ENCODE measurements around the gene ATPAF1.

ATPAF1 gene

GRCh38 chr1:46639547-46639946, 28.6 kb downstream of the ATPAF1 start:
- no peak overlapping the region for H3K27ac ChIP-seq
- peaks cover 12% of the 10 kb centered on the region for H3K4me1 ChIP-seq
- H3K27me3 ChIP-seq, result no peaks in the 10 kb centered on the region
- no peaks in the 10 kb centered on the region for H4K20me1 ChIP-seq
- H3K4me3 ChIP-seq, result no peak overlapping the region
- no peak for TF ChIP-seq Cebpa-rat (IDR thresholded peaks at IDR 0.05)
- no peak overlapping the region for H3K9ac ChIP-seq
- no peak overlapping the region for H3K4me2 ChIP-seq
- H3K36me3 ChIP-seq, result peaks cover 39% of the 10 kb centered on the region
- H3K9me3 ChIP-seq, result no peaks in the 10 kb centered on the region

DNA sequence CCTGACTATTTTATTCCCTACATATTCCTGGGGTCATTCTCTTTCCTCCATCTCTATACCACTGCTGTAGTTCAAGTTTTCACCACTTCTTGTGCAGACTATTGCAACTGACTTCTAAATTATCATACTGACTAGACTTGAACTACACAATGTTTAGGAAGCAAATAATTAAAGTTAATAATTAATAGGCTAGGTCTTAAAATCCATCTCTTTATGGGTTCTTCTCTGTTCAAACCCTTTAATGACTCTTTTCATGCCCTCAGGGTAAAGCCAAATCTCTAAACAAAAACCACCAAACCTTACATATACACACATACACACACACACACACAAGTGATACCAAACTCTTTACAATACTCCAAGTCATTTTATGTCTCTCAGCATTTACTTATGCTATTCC, 29.2 kb downstream of the ATPAF1 start:
- H3K4me3 ChIP-seq, result no peak overlapping the region
- no peaks in the 10 kb centered on the region for H3K27me3 ChIP-seq
- no peak overlapping the region for H3K27ac ChIP-seq
- TF ChIP-seq Cebpa-rat (IDR thresholded peaks at IDR 0.05), result no peak
- H3K9me3 ChIP-seq, result no peaks in the 10 kb centered on the region
- no peaks in the 10 kb centered on the region for H4K20me1 ChIP-seq
- H3K9ac ChIP-seq, result no peak overlapping the region
- H3K36me3 ChIP-seq, result peaks cover 45% of the 10 kb centered on the region
- H3K4me2 ChIP-seq, result no peak overlapping the region
- peaks cover 10% of the 10 kb centered on the region for H3K4me1 ChIP-seq

DNA sequence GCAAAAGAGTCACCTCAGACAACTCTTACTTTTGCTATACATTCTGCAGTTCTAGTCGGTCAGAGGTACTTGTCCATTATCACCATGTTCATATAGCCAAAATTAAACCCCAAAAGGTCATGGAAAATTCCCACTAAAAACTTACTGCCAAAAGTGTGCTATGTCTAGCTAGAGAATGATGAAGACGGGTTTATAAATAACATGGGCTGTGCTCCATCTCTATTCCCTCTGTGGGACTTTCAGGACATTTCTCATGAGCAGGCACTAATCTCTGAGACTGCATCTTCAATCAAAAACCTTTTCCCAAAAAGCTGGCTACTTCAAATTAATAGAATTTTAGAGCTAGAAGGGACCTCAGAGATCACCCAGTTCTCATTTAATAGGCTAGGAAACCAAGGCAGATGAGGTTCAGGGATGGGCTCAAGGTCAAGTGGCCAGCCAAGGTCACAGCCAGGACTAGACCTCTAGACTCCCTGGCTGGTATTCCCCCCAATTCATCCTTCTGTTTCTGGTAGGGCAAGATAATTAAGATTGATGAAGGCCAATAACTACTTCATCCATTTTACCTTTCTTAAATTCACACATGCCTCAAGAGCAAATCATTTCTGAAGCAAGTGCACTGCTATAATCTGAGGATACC, 30.6 kb downstream of the ATPAF1 start:
- no peaks in the 10 kb centered on the region for H3K4me1 ChIP-seq
- no peak overlapping the region for H3K4me2 ChIP-seq
- H3K36me3 ChIP-seq, result peaks cover 57% of the 10 kb centered on the region
- H4K20me1 ChIP-seq, result no peaks in the 10 kb centered on the region
- no peak for TF ChIP-seq Cebpa-rat (IDR thresholded peaks at IDR 0.05)
- H3K27me3 ChIP-seq, result no peaks in the 10 kb centered on the region
- no peak overlapping the region for H3K4me3 ChIP-seq
- H3K27ac ChIP-seq, result no peak overlapping the region
- no peak overlapping the region for H3K9ac ChIP-seq
- H3K9me3 ChIP-seq, result no peaks in the 10 kb centered on the region

DNA sequence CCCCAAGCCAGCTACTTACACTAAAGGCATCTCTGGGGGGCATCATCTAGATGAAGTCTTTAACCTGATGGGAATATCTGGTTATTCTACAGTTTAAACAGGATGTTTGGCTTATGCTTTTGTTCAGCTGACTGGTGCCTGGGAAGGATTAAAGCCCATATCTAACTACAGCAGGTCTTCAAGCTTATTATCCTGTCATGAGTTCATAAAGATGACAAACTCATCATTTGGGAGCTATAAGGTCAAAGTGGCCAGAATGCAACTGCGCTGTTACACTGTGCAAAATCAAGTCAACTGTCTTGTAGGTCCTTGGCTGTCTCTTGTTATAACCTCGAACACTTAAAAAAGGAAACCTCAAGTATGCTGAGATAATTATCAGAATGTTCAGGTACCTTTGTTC, 33.0 kb downstream of the ATPAF1 start:
- H3K36me3 ChIP-seq, result peaks cover 70% of the 10 kb centered on the region
- no peak overlapping the region for H3K4me2 ChIP-seq
- no peaks in the 10 kb centered on the region for H3K4me1 ChIP-seq

DNA sequence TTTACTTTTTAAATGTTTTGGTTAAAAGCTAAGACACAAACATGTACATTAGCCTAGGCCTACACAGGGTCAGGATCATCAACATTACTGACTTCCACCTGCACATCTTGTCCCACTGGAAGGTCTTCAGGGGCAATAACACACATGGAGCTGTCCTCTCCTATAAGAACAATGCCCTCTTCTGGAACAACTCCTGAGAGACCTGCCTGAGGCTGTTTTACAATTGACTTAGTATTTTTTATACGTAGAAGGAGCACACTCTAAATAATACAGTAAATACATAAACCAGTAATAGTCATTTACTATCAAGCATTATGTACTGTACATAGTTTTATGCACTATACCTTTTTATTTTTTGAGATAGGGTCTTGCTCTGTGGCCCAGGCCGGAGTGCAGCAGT, 37.4 kb downstream of the ATPAF1 start:
- Histone ChIP-seq H3K27ac (no peak overlapping the region), H3K36me3 (peaks cover 49% of the 10 kb centered on the region)

More for the DNA sequence above, 33.0 kb downstream of the ATPAF1 start:
- no peak for TF ChIP-seq Cebpa-rat (IDR thresholded peaks at IDR 0.05)
- Histone ChIP-seq H3K4me3 (no peak overlapping the region), H4K20me1 (no peaks in the 10 kb centered on the region), H3K27ac (no peak overlapping the region), H3K9ac (no peak overlapping the region), H3K27me3 (no peaks in the 10 kb centered on the region), H3K9me3 (no peaks in the 10 kb centered on the region)

GRCh38 chr1:46623743-46624644, 44.2 kb downstream of the ATPAF1 start:
- Histone ChIP-seq H3K9ac (no peak overlapping the region), H3K4me2 (peak overlapping the region; percentile 28; the same call in 1 of the 2 replicates), H3K4me3 (no peak overlapping the region), H3K9me3 (no peaks in the 10 kb centered on the region), H3K27me3 (no peaks in the 10 kb centered on the region), H4K20me1 (no peaks in the 10 kb centered on the region), H3K36me3 (no peaks in the 10 kb centered on the region), H3K27ac (no peak overlapping the region), H3K4me1 (peaks cover 34% of the 10 kb centered on the region)
- TF ChIP-seq Cebpa-rat (IDR thresholded peaks at IDR 0.05), result no peak

More for the DNA sequence above, 37.4 kb downstream of the ATPAF1 start:
- no peak for TF ChIP-seq Cebpa-rat (IDR thresholded peaks at IDR 0.05)
- Histone ChIP-seq H3K9ac (no peak overlapping the region), H3K4me3 (no peak overlapping the region), H3K4me2 (no peak overlapping the region), H4K20me1 (no peaks in the 10 kb centered on the region), H3K27me3 (no peaks in the 10 kb centered on the region), H3K4me1 (no peaks in the 10 kb centered on the region), H3K9me3 (no peaks in the 10 kb centered on the region)

DNA sequence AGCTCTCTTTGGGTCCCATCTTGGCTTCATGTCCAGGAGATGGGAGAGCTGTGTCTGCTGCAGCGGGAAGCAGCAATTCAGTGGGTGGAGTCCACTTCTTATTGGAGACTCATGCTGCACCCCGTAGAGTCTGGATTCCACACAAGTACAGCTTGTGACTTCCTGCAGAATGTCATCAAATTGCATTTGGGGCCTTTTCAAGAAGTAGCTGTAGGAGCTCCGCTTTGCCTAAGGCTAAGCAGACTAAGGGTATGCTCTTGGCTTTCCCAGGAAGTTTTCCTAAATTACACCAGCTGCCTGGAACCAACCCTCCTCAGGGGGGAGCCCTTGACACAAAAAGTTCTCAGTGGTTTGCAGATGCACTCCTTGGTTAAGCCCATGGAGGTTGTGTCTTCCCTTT, 45.8 kb downstream of the ATPAF1 start:
- Histone ChIP-seq H3K9ac (no peak overlapping the region), H3K4me2 (no peak overlapping the region)

GRCh38 chr1:46621930-46622329, 46.2 kb downstream of the ATPAF1 start:
- Histone ChIP-seq H3K27ac (no peak overlapping the region), H4K20me1 (no peaks in the 10 kb centered on the region), H3K9ac (no peak overlapping the region), H3K4me1 (peaks cover 54% of the 10 kb centered on the region), H3K4me3 (no peak overlapping the region), H3K9me3 (no peaks in the 10 kb centered on the region), H3K36me3 (no peaks in the 10 kb centered on the region), H3K27me3 (no peaks in the 10 kb centered on the region), H3K4me2 (no peak overlapping the region)
- no peak for TF ChIP-seq Cebpa-rat (IDR thresholded peaks at IDR 0.05)

More for the DNA sequence above, 45.8 kb downstream of the ATPAF1 start:
- no peaks in the 10 kb centered on the region for H3K36me3 ChIP-seq
- TF ChIP-seq Cebpa-rat (IDR thresholded peaks at IDR 0.05), result no peak
- H3K4me3 ChIP-seq, result no peak overlapping the region
- no peaks in the 10 kb centered on the region for H3K27me3 ChIP-seq
- H3K9me3 ChIP-seq, result no peaks in the 10 kb centered on the region
- peaks cover 50% of the 10 kb centered on the region for H3K4me1 ChIP-seq
- no peak overlapping the region for H3K27ac ChIP-seq
- H4K20me1 ChIP-seq, result no peaks in the 10 kb centered on the region

- peak overlapping the region; percentile 97 for H3K4me2 ChIP-seq
- TF ChIP-seq Cebpa-rat (IDR thresholded peaks at IDR 0.05), result no peak
Measured at GRCh38 chr1:46619656-46620258, 48.4 kb downstream of the ATPAF1 start.

More at GRCh38 chr1:46619656-46620258, 48.4 kb downstream of the ATPAF1 start:
- H3K27ac ChIP-seq, result peak overlapping the region; percentile 62; the same call in 1 of the 2 replicates
- 0 out of 2 replicates have a peak overlapping the region, but pooled peaks have one; percentile 21 for H3K9ac ChIP-seq
- H3K27me3 ChIP-seq, result no peaks in the 10 kb centered on the region
- H3K9me3 ChIP-seq, result no peaks in the 10 kb centered on the region
- no peaks in the 10 kb centered on the region for H3K36me3 ChIP-seq
- peak overlapping the region; percentile 24; the same call in 1 of the 2 replicates for H3K4me3 ChIP-seq
- no peaks in the 10 kb centered on the region for H4K20me1 ChIP-seq
- H3K4me1 ChIP-seq, result peaks cover 71% of the 10 kb centered on the region

All from BLaER1 (cell line).